ENCODE measurements around the gene PTCH2.

PTCH2 gene

GRCh38 chr1:44799770-44800584 lies 43.1 kb downstream of the PTCH2 start, which contains the start of gene PLK3 (continued):
- TF ChIP-seq AEBP2 (tag by site-specific recombination; IDR thresholded peaks at IDR 0.05; ENCODE audit: borderline replicate concordance) (no peak), ZNF747 (tag by site-specific recombination; IDR thresholded peaks at IDR 0.05) (no peak), ZNF335 (tag by site-specific recombination; conservative IDR thresholded peaks at IDR 0.05) (peak; percentile 62), ZSCAN4 (tag by site-specific recombination; IDR thresholded peaks at IDR 0.05) (peak; percentile 28; the same call in 1 of the 2 replicates), ZSCAN18 (tag by site-specific recombination; IDR thresholded peaks at IDR 0.05) (no peak), ZNF23 (tag by site-specific recombination; IDR thresholded peaks at IDR 0.05; ENCODE audit: borderline replicate concordance) (no peak), ZBTB7A (tag by site-specific recombination; IDR thresholded peaks at IDR 0.05; ENCODE audit: low read depth) (0 out of 2 replicates have a peak, but pooled peaks have one; percentile 30), WT1 (tag by site-specific recombination; IDR thresholded peaks at IDR 0.05) (peak; percentile 91), PBX3 (CRISPR knock-in tag; IDR thresholded peaks at IDR 0.05) (no peak), KLF1 (tag by site-specific recombination; IDR thresholded peaks at IDR 0.05) (peak; percentile 90), ZBTB20 (tag by site-specific recombination; IDR thresholded peaks at IDR 0.05) (peak; percentile 99), ZNF449 (tag by site-specific recombination; IDR thresholded peaks at IDR 0.05) (peak; percentile 56; the same call in 1 of the 2 replicates), ZNF398 (tag by site-specific recombination; IDR thresholded peaks at IDR 0.05) (no peak), ZNF146 (tag by site-specific recombination; IDR thresholded peaks at IDR 0.05) (peak; percentile 32; the same call in 1 of the 2 replicates), ZNF660 (tag by site-specific recombination; IDR thresholded peaks at IDR 0.05) (peak; percentile 68), ZSCAN23 (tag by site-specific recombination; IDR thresholded peaks at IDR 0.05) (0 out of 2 replicates have a peak, but pooled peaks have one; percentile 39), ZNF292 (tag by site-specific recombination; IDR thresholded peaks at IDR 0.05; ENCODE audit: borderline replicate concordance, low read depth) (no peak), YY1 (tag by site-specific recombination; IDR thresholded peaks at IDR 0.05) (0 out of 2 replicates have a peak, but pooled peaks have one; percentile 73), ZNF148 (tag by site-specific recombination; IDR thresholded peaks at IDR 0.05; ENCODE audit: borderline replicate concordance) (no peak), ZEB2 (tag by site-specific recombination; IDR thresholded peaks at IDR 0.05) (peak; percentile 98), SP3 (tag by site-specific recombination; IDR thresholded peaks at IDR 0.05) (peak; percentile 92), ZNF16 (tag by site-specific recombination; IDR thresholded peaks at IDR 0.05; ENCODE audit: low read depth) (no peak), PRDM10 (tag by site-specific recombination; IDR thresholded peaks at IDR 0.05) (peak; percentile 91)

Data from HEK293 (cell line).